OCI-LY1 (cell line): Measurements from ENCODE around the gene MTAP.

Source experiments
- EZH2 ChIP-seq: fragments of 200-600 bp; sonication (generic), shearing (Covaris generic); IDR thresholded peaks from 2 replicates; pipeline ENCODE4 v1.8.0; 2017; ENCODE audit warnings: borderline replicate concordance, mixed run types, mild to moderate bottlenecking, antibody characterized with exemption, low read length, moderate library complexity, mixed read lengths
- TF ChIP-seq, protein P1 (sequence below): fragments of 200-600 bp; sonication (generic), shearing (Covaris generic); IDR thresholded peaks from 2 replicates; pipeline ENCODE4 v1.5.1; 2017; ENCODE audit warnings: mild to moderate bottlenecking, antibody characterized with exemption, low read length, moderate library complexity, mixed read lengths

GRCh38 chr9:21873540-21874221, 71.2 kb downstream of the MTAP start:
- TF ChIP-seq, protein P1, sequence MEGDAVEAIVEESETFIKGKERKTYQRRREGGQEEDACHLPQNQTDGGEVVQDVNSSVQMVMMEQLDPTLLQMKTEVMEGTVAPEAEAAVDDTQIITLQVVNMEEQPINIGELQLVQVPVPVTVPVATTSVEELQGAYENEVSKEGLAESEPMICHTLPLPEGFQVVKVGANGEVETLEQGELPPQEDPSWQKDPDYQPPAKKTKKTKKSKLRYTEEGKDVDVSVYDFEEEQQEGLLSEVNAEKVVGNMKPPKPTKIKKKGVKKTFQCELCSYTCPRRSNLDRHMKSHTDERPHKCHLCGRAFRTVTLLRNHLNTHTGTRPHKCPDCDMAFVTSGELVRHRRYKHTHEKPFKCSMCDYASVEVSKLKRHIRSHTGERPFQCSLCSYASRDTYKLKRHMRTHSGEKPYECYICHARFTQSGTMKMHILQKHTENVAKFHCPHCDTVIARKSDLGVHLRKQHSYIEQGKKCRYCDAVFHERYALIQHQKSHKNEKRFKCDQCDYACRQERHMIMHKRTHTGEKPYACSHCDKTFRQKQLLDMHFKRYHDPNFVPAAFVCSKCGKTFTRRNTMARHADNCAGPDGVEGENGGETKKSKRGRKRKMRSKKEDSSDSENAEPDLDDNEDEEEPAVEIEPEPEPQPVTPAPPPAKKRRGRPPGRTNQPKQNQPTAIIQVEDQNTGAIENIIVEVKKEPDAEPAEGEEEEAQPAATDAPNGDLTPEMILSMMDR, result no peak
- no peak for TF ChIP-seq EZH2
